ENCODE results near the gene HEXB. TPM values are rescaled to one million over a fixed set of nuclear protein-coding genes. Genes with fewer than 3 reads are reported as not detected.

HEXB gene
- total RNA-seq, 1 experiment from 2014 or later, result 60.9 TPM

- TF ChIP-seq ZNF532 (CRISPR knock-in tag; IDR thresholded peaks at IDR 0.05; ENCODE audit: borderline replicate concordance), result no peak
- no peak for TF ChIP-seq E2F5 (CRISPR knock-in tag; IDR thresholded peaks at IDR 0.05)
- no peak for TF ChIP-seq SMAD3 (CRISPR knock-in tag; IDR thresholded peaks at IDR 0.05; ENCODE audit: borderline replicate concordance)
- no peak for TF ChIP-seq ESRRA (CRISPR knock-in tag; IDR thresholded peaks at IDR 0.05; ENCODE audit: borderline replicate concordance)
These were observed 35.5 kb upstream of the HEXB start (continued) for GRCh38 chr5:74649421-74649973.

- DNase-seq (ENCODE audit: low spot score) (no peak), ATAC-seq (no peak)
- no peak overlapping the region for H3K4me3 Mint-ChIP-seq
- peaks cover 23% of the 10 kb centered on the region for H3K4me1 Mint-ChIP-seq
- no peak overlapping the region for H3K27ac Mint-ChIP-seq
- CTCF ChIA-PET, result no interaction called here
- no peaks in the 10 kb centered on the region for H3K27me3 Mint-ChIP-seq (ENCODE audit: low read depth)
- no peaks in the 10 kb centered on the region for H3K36me3 Mint-ChIP-seq
- H3K9me3 Mint-ChIP-seq, result no peaks in the 10 kb centered on the region
- POLR2A ChIA-PET, result no interaction called here
- TF ChIP-seq NR3C1 (CRISPR knock-in tag; conservative IDR thresholded peaks at IDR 0.05; ENCODE audit: low read depth) (no peak), NFATC4 (CRISPR knock-in tag; IDR thresholded peaks at IDR 0.05) (no peak), E2F5 (CRISPR knock-in tag; IDR thresholded peaks at IDR 0.05) (no peak), ZNF121 (CRISPR knock-in tag; IDR thresholded peaks at IDR 0.05) (no peak), IRF2 (CRISPR knock-in tag; IDR thresholded peaks at IDR 0.05; ENCODE audit: borderline replicate concordance, low read depth) (no peak), ATF2 (CRISPR knock-in tag; IDR thresholded peaks at IDR 0.05; ENCODE audit: borderline replicate concordance, low read depth) (no peak), MLX (CRISPR knock-in tag; IDR thresholded peaks at IDR 0.05) (no peak), ZNF232 (CRISPR knock-in tag; IDR thresholded peaks at IDR 0.05) (no peak), SMAD3 (CRISPR knock-in tag; IDR thresholded peaks at IDR 0.05; ENCODE audit: borderline replicate concordance) (no peak), IRF1 (CRISPR knock-in tag; IDR thresholded peaks at IDR 0.05) (no peak), ARID4B (CRISPR knock-in tag; IDR thresholded peaks at IDR 0.05; ENCODE audit: borderline replicate concordance) (no peak), ZNF281 (CRISPR knock-in tag; IDR thresholded peaks at IDR 0.05) (no peak), ZSCAN18 (CRISPR knock-in tag; IDR thresholded peaks at IDR 0.05) (no peak)
These were observed 33.3 kb upstream of the HEXB start for GRCh38 chr5:74651710-74652109.
